ENCODE data around the gene FAM163A.

The FAM163A gene

DNA sequence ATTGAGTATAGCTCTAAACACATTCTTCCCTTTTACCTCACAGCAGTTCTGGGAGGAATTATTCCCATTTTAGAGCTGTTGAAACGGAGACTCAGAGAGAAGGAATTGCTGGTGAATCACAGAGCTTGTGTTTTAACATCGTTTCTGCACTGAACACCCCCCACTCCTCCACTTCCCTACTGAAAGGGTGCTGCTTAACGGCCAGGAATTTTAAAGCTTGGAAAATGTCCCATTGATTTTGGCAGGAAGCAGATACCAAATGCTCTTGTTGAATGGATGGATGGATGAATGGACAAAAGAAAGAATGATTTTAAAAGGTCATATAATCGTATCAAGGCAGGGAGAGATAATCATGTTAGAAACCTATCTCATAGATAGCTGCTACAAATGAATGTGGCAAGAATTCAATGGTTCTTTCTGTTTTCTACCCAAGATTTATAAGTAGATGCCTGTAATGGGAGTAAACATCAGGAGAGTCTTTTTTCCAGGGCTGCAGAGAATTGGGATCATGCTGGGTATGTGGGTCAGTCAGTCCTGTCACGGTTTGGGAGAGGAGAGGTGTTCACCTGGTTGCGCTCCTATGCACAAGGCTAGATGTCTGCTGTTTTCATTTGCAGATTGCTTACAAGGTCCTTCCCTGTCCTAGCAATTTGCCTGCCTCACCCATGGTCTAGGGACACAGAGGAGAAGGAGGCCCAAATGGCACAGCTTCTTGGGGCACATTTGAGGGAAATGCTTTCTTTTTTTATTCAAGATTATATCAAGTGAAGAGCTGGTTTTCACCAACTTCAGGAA is 19.0 kb downstream of the FAM163A start:
- no peak overlapping the region for H3K4me3 ChIP-seq (ENCODE audit: control insufficient read depth, low read depth, low read length)
- no peak for DNase-seq (ENCODE audit: low read depth)
- TF ChIP-seq, protein P1, sequence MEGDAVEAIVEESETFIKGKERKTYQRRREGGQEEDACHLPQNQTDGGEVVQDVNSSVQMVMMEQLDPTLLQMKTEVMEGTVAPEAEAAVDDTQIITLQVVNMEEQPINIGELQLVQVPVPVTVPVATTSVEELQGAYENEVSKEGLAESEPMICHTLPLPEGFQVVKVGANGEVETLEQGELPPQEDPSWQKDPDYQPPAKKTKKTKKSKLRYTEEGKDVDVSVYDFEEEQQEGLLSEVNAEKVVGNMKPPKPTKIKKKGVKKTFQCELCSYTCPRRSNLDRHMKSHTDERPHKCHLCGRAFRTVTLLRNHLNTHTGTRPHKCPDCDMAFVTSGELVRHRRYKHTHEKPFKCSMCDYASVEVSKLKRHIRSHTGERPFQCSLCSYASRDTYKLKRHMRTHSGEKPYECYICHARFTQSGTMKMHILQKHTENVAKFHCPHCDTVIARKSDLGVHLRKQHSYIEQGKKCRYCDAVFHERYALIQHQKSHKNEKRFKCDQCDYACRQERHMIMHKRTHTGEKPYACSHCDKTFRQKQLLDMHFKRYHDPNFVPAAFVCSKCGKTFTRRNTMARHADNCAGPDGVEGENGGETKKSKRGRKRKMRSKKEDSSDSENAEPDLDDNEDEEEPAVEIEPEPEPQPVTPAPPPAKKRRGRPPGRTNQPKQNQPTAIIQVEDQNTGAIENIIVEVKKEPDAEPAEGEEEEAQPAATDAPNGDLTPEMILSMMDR (conservative IDR thresholded peaks at IDR 0.05; ENCODE audit: control insufficient read depth, insufficient read depth, low read depth, low read length) = no peak

DNA sequence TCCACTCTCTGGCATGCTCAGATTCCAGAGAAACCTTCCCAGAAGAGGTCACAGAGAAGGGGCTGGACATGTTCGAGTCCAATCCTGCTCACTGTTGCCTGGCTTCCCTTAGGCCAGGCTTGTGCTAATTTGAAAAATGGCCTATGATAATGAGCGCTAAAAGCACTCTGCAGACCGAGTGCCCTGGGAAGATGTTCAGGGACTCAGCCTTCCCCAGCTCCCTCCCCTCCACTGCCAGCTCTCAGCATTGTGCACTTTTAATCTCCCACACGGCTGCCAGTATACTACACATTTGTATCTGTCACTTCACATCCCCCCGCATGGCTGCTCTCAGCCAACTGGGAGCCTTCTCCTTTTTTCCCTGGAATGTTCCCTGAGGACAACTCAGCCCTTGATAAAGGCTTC is 24.1 kb downstream of the FAM163A start:
- DNase-seq (ENCODE audit: low read depth) = no peak
- TF ChIP-seq, protein P1 (conservative IDR thresholded peaks at IDR 0.05; ENCODE audit: control insufficient read depth, insufficient read depth, low read depth, low read length) = no peak
- H3K4me3 ChIP-seq (ENCODE audit: control insufficient read depth, low read depth, low read length) = no peak overlapping the region

DNA sequence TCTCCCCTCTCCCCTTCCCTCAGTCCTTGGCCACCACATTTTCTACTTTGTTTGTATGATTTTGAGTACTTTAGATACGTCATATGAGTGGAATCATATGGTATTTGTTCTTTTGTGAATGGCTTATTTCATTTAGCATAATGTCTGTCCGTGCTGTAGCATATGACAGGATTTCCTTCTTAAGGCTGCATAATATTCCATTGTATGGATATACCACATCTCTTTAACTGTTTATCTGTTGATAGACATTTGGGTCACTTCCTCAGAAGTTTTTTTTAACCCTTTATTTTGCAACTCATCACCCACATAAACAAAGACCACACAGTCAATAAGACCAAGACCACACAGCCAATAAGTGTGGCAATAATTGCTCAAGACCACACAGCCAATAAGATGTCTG is 24.9 kb downstream of the FAM163A start:
- TF ChIP-seq, protein P1 (conservative IDR thresholded peaks at IDR 0.05; ENCODE audit: control insufficient read depth, insufficient read depth, low read depth, low read length) = no peak
- H3K4me3 ChIP-seq (ENCODE audit: control insufficient read depth, low read depth, low read length) = no peak overlapping the region
- no peak for DNase-seq (ENCODE audit: low read depth)

DNA sequence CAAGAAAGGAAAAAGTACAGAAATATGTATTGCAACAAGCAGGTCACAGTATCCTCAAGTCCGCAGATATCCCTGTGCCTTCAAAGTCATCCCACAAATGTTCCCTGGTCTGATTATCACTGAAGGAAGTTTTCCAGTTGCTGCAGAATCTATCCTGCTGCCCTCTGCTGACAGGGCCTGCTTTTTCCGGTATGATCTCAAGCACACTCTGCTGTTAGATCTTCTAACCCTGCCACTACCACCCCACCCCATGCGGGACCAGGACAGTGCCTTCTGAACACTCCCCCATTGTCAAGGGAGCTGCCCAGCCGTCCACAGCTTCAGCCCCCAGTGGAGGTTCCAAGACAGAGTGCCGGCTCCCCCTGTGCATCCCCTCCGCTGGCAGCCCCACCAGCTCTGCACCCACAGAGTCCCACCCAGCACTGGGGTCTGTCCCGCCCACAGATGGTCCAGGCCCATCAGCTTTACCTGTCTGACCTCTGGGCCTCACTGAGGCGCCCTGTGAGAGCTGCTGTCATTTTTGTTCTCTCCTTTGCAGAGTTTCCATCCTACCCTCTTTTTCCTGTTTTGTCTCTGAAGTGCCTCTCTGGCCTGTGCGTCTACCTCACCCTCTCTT is 27.9 kb downstream of the FAM163A start:
- TF ChIP-seq, protein P1 (conservative IDR thresholded peaks at IDR 0.05; ENCODE audit: control insufficient read depth, insufficient read depth, low read depth, low read length) = no peak
- no peak for DNase-seq (ENCODE audit: low read depth)
- no peak overlapping the region for H3K4me3 ChIP-seq (ENCODE audit: control insufficient read depth, low read depth, low read length)

DNA sequence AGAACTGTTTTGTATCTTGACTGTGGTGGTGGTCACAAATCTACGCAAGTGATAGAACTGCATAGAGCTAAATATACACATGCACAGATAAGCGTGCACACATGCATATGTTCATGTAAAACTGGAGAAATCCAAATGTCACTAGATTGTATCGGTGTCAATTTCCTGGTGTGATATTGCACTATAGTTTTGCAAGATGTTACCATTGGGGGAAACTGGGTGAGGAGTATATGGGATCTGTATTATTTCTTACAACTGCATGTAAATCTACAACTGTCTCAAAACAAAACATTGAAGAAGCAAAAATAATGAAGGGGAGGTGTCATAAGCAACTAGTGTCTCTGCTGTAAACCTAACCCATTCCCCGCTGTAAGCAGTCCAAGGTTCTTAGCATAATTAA is 30.2 kb downstream of the FAM163A start:
- no peak overlapping the region for H3K4me3 ChIP-seq (ENCODE audit: control insufficient read depth, low read depth, low read length)
- TF ChIP-seq, protein P1 (conservative IDR thresholded peaks at IDR 0.05; ENCODE audit: control insufficient read depth, insufficient read depth, low read depth, low read length) = no peak
- no peak for DNase-seq (ENCODE audit: low read depth)

DNA sequence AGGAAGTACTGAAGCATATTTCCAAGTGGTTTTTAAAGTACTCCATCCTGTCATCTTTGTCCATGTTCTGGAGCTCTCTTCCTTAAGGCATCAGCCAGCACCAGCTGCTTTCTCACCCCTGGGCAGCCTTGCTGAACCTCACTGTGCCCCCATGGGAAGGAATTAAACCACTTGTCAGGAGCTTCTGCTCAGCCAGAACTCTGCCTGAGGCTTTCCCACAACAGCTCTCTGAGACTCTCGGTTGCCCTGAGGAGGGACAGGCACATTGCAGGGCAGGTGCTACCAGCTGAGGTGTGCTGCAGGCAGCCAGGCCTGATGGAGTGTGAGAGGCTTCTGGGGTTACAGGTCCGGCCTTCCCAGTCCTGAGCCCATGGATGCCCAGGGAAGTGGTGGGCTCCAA is 30.9 kb downstream of the FAM163A start:
- TF ChIP-seq, protein P1 (conservative IDR thresholded peaks at IDR 0.05; ENCODE audit: control insufficient read depth, insufficient read depth, low read depth, low read length) = no peak

More for the DNA sequence above, 30.9 kb downstream of the FAM163A start:
- H3K4me3 ChIP-seq (ENCODE audit: control insufficient read depth, low read depth, low read length) = no peak overlapping the region
- DNase-seq (ENCODE audit: low read depth) = no peak
